Stimulated activated CD8-positive, alpha-beta memory T cell treated with anti-CD3 and anti-CD28 coated beads, Interleukin-2, amount 100 ng/mL, for 1 hour (primary cell): ENCODE results near the gene TRPM4.

ENCODE experiments used
- DNase-seq, 2 donors: peaks; one replicate each; pipeline ENCODE4 v3.0.0-alpha.2; 2020; ENCODE audit warnings: low read depth in 2 of 2

TRPM4 gene

DNA sequence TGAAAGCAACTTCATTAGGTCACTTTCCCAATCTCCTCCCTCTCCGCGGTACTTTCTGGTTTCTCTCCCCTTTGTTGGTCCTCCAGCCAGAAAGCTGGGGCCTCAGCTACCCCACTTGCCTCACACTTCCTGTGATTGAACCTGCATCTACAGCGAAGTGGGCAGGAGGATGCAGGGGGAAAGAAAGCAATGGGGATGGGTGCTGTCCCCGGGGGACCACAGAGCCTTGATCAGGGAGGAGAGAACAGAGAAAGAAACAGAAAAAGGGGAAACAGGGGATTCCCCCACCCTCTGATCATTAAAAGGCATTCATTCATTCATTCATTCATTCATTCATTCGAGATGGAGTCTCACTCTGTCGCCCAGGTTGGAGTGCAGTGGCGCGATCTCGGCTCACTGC lies 74.2 kb downstream of the TRPM4 start:
- no peak for DNase-seq

DNA sequence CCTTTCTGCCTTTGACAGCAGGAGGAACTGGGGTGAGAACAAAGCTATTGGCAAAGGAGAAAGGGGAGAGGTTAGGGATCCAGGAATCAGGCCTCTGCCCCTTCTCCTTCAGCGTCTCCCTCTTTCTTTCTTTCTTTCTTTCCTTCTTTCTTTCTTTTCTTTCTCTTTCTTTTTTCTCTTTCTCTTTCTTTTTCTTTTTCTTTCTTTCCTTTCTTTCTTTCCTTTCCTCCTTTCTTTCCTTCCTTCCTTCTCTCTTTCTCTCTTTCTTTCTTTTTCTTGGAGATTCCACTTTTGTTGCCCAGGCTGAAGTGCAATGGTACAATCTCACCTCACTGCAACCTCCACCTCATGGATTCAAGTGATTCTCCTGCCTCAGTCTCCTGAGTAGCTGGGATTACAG lies 75.6 kb downstream of the TRPM4 start:
- DNase-seq, result no peak

DNA sequence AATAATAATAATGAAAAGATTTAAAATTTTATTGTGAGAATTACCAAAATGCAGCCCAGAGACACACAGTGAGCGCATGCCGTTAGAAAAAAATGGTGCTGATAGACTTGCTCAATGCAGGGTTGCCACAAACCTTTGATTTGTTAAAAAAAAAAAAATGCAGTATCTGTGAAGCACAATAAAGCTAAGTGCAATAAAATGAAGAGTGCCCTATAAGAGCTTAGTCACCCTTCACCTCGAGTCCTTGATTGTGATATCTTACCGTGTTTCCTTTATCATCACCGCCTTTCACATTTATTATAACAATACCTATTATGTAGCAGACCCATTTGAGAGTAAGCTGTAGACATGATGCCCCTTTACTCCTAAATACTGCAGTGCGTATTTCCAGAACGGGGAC lies 84.2 kb downstream of the TRPM4 start:
- no peak for DNase-seq

DNA sequence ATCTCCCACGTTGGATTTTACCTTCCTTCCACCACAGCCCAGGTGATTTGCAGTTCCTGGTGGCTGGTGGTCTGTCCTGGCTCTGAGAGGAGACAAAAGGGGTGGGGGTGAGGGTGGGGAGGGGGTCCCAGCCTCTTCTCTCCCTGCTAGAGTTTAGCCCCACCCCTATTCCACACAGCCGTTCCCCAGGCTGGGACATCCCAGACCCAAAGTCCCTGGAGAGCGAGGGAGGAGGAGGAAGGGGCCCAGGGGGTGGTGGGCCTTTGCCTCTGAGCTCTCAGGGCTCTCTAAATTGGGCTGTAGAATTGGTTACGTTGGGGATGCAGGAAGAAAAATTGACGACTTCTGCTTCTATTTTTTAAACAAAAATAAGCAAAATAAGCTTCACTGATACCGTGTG lies 85.5 kb downstream of the TRPM4 start:
- no peak for DNase-seq

DNA sequence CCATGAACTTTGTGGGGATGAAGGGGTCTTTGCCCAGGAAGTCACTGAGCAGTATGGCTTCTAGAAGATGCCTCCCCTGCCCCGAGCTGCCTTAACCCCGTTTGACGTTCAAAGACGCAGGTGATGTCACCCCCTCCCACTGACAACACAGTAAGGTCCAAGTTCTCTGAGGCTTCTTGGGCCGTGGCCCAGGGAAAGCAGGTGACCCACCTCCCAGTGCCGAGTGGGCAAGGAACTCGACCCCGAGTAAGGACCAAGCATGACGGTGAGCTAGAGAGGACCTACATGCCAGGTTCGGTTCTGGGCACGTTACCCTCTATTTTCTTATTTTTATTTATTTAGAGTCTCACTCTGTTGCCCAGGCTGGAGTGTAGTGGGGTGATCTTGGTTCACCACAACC lies 86.1 kb downstream of the TRPM4 start:
- no peak for DNase-seq

DNA sequence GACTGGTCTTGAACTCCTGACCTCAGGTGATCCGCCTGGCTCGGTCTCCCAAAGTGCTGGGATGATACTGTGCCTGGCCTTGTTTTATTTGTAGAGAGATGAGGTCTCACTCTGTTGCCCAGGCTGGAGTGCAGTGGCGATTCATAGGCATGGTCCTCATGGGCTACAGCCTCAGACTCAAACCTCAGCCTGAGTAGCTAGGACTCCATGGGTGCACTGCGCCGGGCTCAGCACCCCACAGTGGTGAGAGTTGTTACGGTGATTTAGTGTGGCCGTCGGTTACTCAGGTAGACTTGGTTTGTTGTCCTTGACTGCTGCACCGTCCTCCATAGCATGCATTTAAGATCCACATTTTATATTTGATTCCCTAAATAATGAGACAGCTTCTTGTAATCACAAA lies 86.7 kb downstream of the TRPM4 start:
- DNase-seq, result no peak

DNA sequence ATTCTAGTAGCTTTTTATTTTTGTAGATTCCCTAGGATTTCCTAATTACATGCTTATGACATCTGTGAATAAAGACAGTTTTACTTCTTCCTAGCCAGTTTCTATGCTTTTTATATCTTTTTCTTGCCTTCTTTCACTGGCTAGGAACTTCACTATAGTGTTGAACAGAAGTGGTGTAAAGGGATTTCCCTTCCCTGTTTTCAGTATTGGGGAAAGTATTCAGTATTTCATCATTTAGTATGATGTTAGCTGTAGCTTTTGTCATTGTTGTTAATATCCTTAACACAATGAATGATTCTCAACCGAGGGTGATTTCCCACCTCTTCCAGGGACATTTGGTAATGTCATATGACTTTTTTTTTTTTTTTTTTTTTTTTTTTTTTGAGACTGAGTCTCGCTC lies 90.1 kb downstream of the TRPM4 start:
- no peak for DNase-seq

DNA sequence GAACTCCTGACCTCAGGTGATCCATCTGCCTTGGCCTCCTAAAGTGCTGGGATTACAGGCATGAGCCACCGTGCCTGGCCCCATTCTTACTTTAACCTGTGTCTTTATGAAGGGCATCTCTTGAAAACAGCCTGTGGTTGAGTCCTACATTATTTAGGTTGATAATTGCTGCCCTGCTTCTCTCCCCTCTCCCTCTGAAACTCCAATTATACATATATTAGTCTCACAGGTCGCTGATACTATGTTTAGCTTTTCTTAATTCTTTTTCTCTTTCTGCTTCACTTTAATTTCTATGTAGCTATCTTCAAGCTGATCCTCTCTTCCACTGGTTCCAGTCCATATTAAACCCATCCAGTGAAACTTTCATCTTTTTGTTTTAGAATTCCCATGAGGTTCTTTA lies 92.3 kb downstream of the TRPM4 start:
- no peak for DNase-seq

DNA sequence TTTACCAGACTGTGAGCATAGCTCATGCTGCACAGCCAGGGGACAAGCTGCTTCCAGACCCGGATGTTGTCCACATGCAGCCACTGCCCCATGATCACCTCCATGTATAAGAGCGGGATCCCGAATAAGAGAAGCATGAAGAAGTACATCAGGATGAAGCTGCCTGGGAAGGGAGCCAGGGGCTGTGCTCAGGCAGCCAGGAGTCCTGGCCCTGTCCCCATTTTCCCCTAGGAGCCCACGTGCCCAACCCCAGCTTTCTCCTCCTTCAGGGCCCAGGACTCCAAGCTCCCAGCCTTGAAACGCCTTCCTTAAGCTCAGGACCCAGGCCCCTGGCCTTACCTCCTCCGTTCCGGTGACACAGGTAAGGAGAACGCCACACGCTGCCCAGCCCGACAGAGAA lies 98.1 kb downstream of the TRPM4 start:
- DNase-seq, result no peak

DNA sequence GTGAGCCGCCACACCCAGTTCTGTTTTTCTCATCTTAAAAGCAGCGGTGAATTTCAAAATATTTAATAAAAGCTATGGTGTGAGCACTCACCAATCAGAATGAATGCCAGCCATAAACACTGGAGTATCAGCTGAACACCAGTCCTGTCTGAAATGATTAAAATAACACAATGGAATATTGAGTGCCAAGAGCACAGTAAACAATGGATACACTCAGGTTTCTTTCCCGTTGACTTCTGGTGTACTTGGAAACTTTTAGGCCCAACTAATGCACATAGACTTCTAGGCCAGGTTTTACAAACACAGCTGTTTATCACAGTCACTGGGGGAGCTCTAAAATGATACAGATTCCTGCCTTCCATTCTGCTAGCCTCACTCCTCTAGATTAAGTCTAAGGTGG lies 99.1 kb downstream of the TRPM4 start:
- no peak for DNase-seq
